GM19324 (cell line): ENCODE measurements around the gene GRIN3B.

ENCODE experiments used
- ATAC-seq: cut with Tn5 transposase; IDR thresholded peaks from one replicate; pipeline ENCODE4 v1.9.1; 2021; ENCODE audit warnings: mild to moderate bottlenecking, moderate library complexity; ENCODE audit not compliant: unreplicated experiment, low FRiP score

Gene GRIN3B

DNA sequence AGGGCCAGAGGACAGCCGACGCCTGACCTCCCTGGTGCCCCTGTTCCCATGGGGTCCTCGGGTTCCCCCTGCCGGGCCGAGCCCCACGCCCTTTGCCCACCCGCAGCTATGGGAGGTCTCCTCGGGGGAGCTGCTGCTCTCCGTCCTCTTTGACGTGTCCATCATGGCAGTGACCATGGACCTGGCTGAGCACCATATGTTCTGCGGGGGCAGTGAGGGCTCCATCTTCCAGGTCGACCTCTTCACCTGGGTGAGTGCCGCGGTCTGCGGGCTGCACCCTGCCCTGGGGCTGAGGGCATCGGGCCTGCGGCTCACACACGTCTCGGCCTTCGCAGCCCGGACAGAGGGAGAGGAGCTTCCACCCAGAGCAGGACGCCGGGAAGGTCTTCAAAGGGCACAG, 9.5 kb upstream of the GRIN3B start:
- no peak for ATAC-seq

DNA sequence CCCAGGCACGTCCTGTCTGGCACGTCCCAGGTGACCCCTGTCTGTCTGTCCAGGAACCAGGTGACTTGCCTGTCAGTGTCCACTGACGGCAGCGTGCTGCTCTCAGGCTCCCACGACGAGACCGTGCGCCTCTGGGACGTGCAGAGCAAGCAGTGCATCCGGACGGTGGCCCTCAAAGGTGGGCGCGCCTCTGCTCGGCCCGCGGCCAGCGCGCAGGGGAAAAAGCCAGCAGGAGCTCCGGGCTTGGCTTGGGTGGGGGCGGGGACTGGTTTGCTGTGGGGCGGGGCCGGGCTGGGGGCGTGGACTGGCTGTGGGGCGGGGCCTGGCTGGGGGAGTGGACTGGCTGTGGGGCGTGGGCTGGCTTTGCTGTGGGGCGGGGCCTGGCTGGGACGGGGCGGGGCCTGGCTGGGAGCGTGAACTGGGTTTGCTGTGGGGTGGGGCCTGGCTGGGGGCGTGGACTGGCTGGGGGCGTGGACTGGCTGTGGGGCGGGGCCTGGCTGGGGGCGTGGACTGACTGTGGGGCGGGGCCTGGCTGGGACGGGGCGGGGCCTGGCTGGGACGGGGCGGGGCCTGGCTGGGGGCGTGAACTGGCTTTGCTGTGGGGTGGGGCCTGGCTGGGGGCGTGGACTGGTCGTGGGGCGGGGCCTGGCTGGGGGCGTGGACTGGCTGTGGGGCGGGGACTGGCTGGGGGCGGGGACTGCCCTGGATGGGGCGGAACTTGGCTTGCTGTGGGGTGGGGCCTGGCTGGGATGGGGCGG, 8.9 kb upstream of the GRIN3B start:
- no peak for ATAC-seq

DNA sequence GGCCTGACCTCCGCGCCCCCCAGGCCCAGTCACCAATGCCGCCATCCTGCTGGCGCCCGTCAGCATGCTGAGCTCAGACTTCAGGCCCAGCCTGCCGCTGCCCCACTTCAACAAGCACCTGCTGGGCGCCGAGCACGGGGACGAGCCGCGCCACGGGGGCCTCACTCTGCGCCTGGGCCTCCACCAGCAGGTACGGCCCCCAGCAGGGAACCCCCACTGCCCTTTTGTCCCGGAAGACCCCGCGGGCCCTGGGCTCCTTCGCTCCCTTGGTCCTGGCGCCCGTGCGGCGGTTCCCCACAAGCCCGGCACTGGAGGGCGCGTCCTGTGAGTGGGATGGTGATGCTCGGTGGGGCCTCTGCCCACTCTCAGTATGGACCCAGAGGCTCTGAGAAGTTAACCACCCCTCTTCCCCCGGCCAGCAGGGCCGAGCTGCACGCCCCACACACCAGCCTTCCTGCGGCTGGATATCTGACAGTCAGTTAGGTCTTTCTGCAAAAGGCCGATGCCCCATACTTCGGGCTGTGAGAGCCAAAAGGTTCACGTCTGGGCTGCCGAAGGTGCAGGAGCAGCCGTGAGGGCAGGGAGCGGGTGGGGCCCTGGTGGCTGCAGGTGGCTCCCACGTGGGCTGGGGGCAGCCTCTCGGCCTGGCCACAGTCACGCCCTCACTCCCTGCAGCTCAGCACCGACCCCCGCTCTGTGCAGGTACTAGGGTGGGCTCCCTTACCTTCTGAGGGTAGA, 8.1 kb upstream of the GRIN3B start:
- no peak for ATAC-seq

DNA sequence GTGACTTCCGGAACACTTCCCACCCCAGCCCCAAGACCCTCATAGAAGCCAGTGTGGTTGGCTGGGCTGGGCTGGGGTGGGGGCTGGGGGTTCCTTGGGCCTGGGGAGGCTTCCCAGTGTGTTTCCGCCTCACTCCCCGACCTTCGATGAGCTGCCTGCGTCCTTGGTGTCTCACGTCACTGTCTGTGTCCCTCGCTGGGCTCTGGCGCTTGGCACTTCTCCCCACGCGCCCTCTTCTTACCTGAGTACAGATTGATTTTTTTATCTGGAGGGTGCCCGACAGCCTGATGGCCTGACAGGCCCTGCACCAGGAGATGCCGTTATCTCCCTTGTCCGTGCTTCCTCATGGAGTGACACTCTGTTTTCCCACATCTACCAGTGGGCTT, 7.6 kb upstream of the GRIN3B start:
- ATAC-seq: no peak

DNA sequence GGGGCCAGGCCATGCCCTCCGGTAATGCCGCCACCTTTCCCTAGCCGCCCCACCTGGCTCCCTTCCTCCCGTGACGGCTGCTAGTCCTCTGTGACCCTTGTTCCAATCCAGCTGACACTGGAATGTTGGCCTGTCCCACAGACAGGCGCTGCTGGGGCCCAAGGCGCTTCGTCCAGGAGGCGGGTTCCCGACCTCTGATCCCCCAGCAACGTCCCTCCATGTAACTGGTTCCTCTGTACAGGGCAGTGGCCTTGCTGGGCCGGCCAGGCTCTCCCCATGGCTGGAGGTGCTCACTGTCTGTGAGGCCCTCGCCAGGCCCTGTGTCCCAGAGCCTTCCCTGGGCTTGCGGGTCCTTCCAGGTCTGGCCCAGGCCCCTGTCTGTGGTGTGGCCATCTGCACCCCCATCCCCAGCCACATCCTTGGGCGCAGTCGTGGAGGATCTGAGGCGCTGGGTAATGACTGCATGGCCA, 6.8 kb upstream of the GRIN3B start:
- no peak for ATAC-seq

DNA sequence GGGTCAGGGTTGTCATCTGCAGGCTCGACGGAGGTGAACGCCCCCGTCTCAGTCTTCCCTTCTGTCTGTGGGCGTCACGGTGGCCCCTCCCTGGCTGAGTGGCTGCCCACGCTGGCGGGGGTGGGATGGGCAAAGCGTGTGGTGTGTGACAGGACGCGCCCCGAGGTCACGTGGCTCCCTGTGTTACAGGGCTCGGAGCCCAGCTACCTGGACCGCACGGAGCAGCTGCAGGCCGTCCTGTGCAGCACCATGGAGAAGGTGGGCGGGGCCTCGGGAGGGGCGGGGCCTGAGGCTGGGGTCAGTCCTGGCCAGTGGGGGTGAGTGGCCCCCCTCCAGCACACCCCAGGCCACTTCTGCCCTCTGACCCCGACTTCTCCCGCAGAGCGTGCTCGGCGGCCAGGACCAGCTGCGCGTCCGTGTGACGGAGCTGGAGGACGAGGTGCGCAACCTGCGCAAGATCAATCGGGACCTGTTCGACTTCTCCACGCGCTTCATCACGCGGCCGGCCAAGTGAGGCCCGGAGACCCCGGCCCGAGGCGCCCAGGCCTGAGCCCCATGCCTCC, 6.3 kb upstream of the GRIN3B start:
- ATAC-seq: no peak

DNA sequence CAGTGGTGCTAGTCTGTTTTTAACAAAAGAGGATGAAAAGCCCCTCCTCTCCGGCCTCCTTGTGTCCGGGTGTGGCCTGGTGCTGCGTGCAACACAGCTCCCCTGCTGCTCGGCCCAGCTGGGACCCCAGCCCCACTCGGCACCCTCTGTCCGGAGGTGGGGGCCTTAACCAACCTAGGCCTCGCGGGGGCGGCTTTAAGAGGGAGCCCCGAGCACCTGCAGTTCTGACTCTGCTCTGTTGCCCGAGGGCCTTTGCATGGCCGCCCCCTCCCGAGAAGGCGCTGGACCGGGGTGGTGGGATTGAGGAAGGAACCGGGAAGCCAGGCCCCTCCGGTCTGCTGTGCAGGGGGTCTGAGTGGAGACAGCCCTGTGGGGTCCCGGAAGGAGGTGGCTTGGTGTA, 5.7 kb upstream of the GRIN3B start:
- ATAC-seq: no peak

DNA sequence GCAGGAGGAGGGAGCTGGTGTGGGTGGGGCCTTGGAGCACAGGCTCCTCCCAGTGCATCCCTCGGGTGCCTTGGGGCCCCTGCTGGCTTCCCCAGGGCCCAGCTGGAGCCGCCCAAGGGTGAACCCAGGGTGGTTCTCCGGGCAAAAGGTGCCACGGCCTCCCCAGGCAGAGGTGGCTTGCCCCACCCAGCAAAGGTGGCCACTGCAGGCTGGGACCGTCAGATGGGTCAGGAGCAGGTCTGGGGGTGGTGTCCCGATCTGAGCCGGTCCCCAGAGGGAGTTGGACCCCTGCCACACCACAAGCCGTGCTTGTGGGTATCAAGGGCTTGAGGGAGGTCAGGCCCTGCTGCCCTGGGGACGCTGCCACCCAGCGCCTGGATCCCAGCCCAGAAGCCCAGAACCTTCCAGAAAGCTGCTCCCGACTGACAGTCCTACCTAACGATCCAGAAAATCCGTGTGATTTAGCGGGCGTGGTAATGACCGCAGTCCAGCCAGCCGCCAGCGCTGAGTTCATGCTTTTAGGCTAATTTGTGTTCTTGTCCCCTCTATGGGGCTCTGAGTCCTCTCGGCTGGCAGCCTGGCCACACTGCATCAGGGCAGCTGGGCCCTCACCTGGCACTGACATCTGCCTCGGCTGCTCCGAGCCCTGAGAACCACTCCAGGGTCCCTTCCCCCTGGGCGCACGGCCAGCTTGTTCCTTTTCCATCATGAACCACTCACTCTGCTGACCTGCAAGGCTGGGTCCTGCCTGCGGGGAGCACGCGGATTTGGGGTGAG, 5.0 kb upstream of the GRIN3B start:
- ATAC-seq: no peak

DNA sequence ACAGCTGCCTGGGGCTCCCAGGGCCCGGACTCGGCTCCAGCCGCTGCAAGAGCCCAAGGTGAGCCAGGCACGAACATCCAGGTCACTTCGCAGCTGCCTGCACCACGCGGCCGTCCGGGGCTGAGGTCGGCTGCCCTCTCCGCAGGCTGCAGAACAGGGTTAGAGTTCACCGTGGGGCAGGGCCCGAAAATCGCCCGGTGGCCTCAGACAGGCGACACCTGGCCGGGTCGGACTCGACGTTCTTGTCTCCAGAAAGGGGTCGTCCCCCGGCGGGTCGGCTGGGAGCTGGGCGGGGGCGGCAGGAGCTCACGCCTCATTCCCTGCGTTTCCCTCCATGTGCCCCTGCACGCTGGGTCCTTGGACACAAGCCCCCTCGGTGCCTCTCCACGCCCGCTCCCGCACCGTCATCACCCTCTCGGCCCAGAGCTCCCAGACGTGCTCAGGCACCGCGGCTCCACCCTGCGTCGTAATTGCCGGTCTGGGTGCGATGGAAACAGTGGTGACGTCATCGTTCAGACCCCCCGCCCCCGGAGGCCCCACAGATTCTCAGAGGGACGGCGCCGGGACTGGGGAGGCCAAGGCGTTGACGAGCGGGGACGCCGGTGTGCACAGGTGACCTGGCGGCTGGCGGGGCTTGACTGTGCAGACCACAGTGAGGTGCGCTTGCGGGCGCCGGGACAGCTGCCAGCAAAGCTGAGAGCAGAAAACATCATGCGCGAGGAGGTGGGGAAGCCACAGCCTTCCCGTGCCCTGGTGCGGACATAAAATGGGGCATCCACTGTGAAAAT, 4.0 kb upstream of the GRIN3B start:
- ATAC-seq: no peak

DNA sequence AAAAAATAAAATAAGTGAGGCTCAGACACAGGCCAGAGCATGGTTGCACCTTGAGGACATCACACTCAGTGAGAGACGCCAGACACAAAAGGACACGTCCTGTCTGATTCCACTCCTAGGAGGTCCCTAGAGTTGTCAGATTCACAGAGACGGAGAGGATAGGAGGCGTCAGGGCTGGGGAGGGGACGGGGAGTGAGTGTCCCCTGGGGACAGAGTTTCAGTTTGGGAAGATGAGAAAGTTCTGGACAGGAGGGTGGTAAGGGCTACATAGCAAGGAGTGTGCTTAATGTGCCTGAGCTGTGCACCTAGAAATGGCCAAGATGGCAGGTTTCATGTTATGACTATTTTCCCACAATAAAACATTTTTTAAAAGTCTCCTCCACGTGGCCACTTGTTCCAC, 2.2 kb upstream of the GRIN3B start:
- ATAC-seq: no peak

DNA sequence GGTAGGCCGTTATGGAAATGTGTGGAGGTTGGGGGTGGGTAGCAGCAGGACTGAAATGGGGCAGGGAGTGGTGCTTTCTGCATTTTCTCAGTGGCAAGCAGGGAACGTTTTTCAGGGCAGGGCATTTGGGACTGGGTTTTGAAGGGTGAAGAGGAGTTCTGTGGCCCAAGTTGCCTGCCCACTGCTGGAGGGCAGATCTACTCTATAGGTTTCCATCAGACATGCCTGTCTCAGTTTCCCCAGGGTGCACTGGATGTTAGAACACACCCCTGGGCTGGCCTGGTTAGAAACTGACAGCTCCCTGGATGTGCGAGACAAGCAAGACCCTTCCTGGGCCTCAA, 870 bp upstream of the GRIN3B start:
- ATAC-seq: no peak

DNA sequence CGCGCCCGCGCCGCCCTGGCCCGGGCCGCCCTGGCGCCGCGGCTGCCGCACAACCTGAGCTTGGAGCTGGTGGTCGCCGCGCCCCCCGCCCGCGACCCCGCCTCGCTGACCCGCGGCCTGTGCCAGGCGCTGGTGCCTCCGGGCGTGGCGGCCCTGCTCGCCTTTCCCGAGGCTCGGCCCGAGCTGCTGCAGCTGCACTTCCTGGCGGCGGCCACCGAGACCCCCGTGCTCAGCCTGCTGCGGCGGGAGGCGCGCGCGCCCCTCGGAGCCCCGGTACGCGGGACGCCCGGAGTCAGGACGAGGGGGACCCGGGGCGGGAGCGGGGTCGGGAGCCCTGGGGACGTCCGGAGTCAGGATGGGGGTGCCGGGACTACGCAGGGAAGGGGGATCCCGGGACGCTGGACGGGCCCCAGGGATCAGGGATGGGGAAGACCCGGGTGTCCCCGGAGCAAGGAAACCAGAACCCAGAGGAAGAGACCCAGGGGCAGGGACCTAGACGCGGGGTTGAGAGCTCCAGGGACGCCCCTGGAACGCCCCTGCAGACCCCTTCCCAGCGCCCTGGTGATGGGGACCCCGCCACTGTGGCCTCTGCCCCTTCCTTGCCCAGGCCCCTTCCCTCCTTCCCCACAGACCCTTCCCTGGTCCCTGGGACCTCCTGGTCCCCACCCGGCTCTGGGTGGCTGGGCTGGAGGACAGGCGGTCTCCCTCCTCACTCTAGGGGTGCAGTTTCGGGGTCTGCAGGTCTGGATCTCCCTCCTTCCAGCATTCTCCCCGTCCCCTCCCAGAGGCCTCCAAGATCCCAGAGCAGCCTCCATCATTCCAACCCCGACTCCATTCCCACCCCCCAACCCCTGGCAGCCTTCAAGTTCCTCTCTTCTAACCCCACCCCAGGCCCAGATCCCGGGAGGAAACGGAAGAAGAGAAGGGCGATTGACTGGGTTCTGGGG, 645 bp downstream of the GRIN3B start:
- ATAC-seq: no peak

DNA sequence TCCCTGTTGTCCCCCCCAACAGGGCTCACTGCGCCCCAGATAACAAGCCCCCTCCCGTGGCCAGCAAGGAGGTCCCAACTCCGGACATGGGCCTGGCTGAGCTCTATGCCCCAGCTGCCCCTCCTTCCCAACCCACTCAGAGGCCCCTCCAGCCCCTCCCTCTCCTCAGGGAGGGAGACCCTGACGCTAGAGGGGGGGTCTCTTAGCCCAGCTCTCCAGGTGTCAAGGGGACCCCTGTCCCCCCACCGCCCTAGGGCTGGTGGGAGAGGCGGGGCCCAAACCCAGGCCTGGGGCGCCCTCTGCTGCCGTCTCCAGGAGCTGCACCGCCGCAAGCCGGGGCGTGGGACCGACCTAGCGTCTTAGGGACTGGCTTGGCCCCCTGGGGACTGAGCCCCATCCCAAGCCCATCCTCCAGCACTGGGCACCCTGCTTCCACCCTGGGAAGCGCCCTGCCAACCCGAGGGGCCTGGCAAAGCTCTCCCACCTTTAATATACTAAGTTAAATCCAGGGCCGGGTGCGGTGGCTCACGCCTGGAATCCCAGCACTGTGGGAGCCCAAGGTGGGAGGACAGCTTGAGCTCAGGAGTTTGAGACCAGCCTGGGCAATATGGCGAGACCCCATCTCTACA, 1.4 kb downstream of the GRIN3B start:
- ATAC-seq: no peak

DNA sequence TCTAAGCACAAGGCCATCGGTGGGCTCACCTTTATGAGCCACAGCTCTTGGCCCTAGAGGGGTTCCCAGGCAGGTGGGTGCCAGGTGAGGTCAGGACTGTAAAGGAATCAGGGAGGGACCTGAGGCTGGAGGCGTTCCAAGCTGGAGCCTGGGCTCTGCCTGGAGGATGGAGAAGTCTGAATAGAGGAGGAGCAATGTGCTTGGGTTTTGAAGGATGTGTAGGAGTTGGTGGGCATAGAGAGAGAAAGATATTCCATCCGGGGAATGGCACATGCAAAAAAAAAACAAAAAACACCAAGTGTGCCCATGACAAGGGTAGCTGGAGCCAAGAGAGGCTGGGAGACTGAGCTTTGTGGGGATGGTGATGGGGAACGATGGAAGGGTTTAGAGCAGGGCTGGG, 2.4 kb downstream of the GRIN3B start:
- ATAC-seq: no peak

DNA sequence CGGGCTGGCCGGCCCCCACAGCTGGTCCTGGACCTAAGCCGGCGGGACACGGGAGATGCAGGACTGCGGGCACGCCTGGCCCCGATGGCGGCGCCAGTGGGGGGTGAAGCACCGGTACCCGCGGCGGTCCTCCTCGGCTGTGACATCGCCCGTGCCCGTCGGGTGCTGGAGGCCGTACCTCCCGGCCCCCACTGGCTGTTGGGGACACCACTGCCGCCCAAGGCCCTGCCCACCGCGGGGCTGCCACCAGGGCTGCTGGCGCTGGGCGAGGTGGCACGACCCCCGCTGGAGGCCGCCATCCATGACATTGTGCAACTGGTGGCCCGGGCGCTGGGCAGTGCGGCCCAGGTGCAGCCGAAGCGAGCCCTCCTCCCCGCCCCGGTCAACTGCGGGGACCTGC, 3.1 kb downstream of the GRIN3B start:
- ATAC-seq: no peak

DNA sequence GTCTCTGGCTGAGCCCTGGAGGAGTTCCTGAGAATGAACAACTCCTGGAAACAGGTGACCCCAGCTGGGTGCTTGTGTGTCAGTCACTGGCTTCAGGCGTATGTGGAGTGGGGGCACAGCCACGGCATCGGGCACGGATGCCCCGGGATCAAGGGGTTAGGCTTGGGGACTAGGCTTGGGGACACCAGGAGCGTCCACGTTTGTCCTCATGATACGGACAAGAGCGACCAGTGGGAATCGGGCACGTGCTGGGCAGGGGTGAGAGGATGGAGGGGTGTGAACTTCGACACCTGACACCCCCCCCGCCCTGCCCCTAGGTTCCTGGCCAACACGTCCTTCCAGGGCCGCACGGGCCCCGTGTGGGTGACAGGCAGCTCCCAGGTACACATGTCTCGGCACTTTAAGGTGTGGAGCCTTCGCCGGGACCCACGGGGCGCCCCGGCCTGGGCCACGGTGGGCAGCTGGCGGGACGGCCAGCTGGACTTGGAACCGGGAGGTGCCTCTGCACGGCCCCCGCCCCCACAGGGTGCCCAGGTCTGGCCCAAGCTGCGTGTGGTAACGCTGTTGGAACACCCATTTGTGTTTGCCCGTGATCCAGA, 4.1 kb downstream of the GRIN3B start:
- no peak for ATAC-seq

DNA sequence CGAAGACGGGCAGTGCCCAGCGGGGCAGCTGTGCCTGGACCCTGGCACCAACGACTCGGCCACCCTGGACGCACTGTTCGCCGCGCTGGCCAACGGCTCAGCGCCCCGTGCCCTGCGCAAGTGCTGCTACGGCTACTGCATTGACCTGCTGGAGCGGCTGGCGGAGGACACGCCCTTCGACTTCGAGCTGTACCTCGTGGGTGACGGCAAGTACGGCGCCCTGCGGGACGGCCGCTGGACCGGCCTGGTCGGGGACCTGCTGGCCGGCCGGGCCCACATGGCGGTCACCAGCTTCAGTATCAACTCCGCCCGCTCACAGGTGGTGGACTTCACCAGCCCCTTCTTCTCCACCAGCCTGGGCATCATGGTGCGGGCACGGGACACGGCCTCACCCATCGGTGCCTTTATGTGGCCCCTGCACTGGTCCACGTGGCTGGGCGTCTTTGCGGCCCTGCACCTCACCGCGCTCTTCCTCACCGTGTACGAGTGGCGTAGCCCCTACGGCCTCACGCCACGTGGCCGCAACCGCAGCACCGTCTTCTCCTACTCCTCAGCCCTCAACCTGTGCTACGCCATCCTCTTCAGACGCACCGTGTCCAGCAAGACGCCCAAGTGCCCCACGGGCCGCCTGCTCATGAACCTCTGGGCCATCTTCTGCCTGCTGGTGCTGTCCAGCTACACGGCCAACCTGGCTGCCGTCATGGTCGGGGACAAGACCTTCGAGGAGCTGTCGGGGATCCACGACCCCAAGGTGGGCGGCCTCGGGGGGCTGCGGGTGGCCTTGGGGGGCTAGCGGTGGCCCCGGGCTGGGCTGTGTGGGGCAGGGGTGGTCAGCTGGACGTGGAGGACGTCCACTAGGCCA, 4.8 kb downstream of the GRIN3B start:
- no peak for ATAC-seq
